WTC11 (cell line): ENCODE data around the gene CRYBA4. TPM values are rescaled to one million over a fixed set of nuclear protein-coding genes. Genes with fewer than 3 reads are reported as not detected.
A peak's percentile ranks its signal among the peaks of the same experiment; 100 is the strongest.

Experiments
- ATAC-seq: fragments of 200-7000 bp; cut with Tn5 transposase; 2 replicates; pipeline ENCODE4 v1.10.0; 2021; ENCODE audit warnings: mild to moderate bottlenecking, moderate library complexity
- CTCF ChIA-PET: fragments of 300-600 bp; sonication (Branson Sonifier 250); formaldehyde crosslinking; loops from one replicate; lab custom pipeline; 2021; ENCODE audit warnings: antibody characterized with exemption; lab: Charles Lee
- POLR2A ChIA-PET: fragments of 350-600 bp; sonication (Branson Sonifier 250); formaldehyde crosslinking; loops from one replicate; lab custom pipeline; 2021; ENCODE audit warnings: antibody characterized with exemption; lab: Charles Lee
- DNase-seq: peaks from one replicate; pipeline ENCODE4 v3.0.0; 2021; ENCODE audit warnings: low spot score
- H3K27ac Mint-ChIP-seq: 2 replicates; pipeline ENCODE4 v1.8.0; 2021; ENCODE audit warnings: mixed read lengths
- H3K27me3 Mint-ChIP-seq: 2 replicates; pipeline ENCODE4 v1.8.0; 2021; ENCODE audit warnings: low read depth, mild to moderate bottlenecking, moderate library complexity, mixed read lengths
- H3K36me3 Mint-ChIP-seq: 2 replicates; pipeline ENCODE4 v1.8.0; 2021; ENCODE audit warnings: mixed read lengths
- H3K4me1 Mint-ChIP-seq: 2 replicates; pipeline ENCODE4 v1.8.0; 2022; ENCODE audit warnings: mixed read lengths
- H3K4me3 Mint-ChIP-seq: 2 replicates; pipeline ENCODE4 v1.8.0; 2021; ENCODE audit warnings: mild to moderate bottlenecking, moderate library complexity, mixed read lengths
- H3K9me3 Mint-ChIP-seq: 2 replicates; pipeline ENCODE4 v1.8.0; 2021; ENCODE audit warnings: mixed read lengths
- ATF3 ChIP-seq: sonication (generic); formaldehyde crosslinking; conservative IDR thresholded peaks from 2 replicates; pipeline ENCODE4 v1.8.1; 2022; ENCODE audit warnings: mild to moderate bottlenecking, missing genetic modification reagents
- CBFB ChIP-seq: sonication (generic); formaldehyde crosslinking; IDR thresholded peaks from 2 replicates; pipeline ENCODE4 v1.8.1; 2022; ENCODE audit warnings: mild to moderate bottlenecking, low read depth, missing genetic modification reagents
- ESRRA ChIP-seq: sonication (generic); formaldehyde crosslinking; IDR thresholded peaks from 2 replicates; pipeline ENCODE4 v1.8.1; 2022; ENCODE audit warnings: mild to moderate bottlenecking, missing genetic modification reagents, borderline replicate concordance
- NFATC4 ChIP-seq: fragments of 250-450 bp; sonication (Bioruptor Pico); IDR thresholded peaks from 2 replicates; pipeline ENCODE4 v1.9.0; 2021; ENCODE audit warnings: mild to moderate bottlenecking
- NR3C1 ChIP-seq: sonication (generic); formaldehyde crosslinking; conservative IDR thresholded peaks from 2 replicates; pipeline ENCODE4 v1.8.1; 2023; ENCODE audit warnings: low read depth, mild to moderate bottlenecking, missing genetic modification reagents
- PRDM15 ChIP-seq: sonication (generic); formaldehyde crosslinking; IDR thresholded peaks from 2 replicates; pipeline ENCODE4 v1.8.0; 2022; ENCODE audit warnings: missing genetic modification reagents
- RELA ChIP-seq: sonication (generic); formaldehyde crosslinking; IDR thresholded peaks from 2 replicates; pipeline ENCODE4 v1.8.1; 2022; ENCODE audit warnings: missing genetic modification reagents, mild to moderate bottlenecking, borderline replicate concordance
- RORB ChIP-seq: fragments of 250-450 bp; sonication (Bioruptor Pico); IDR thresholded peaks from 2 replicates; pipeline ENCODE4 v1.9.0; 2021; ENCODE audit warnings: mild to moderate bottlenecking
- TP53 ChIP-seq: sonication (generic); formaldehyde crosslinking; IDR thresholded peaks from 2 replicates; pipeline ENCODE4 v1.8.1; 2023; ENCODE audit warnings: mild to moderate bottlenecking, missing genetic modification reagents
- ZNF232 ChIP-seq: sonication (generic); formaldehyde crosslinking; IDR thresholded peaks from 2 replicates; pipeline ENCODE4 v1.8.0; 2022; ENCODE audit warnings: mild to moderate bottlenecking, missing genetic modification reagents
- ZNF263 ChIP-seq: sonication (generic); formaldehyde crosslinking; IDR thresholded peaks from 2 replicates; pipeline ENCODE4 v1.8.1; 2022; ENCODE audit warnings: low read depth, mild to moderate bottlenecking, moderate library complexity, missing genetic modification reagents
- ZNF281 ChIP-seq: sonication (generic); formaldehyde crosslinking; IDR thresholded peaks from 2 replicates; pipeline ENCODE4 v1.8.0; 2023; ENCODE audit warnings: mild to moderate bottlenecking, missing genetic modification reagents
- ZNF317 ChIP-seq: sonication (generic); formaldehyde crosslinking; IDR thresholded peaks from 2 replicates; pipeline ENCODE4 v1.8.1; 2023; ENCODE audit warnings: low read depth, mild to moderate bottlenecking, moderate library complexity, missing genetic modification reagents, borderline replicate concordance
- total RNA-seq: library from RNA; stranded (reverse); gene quantifications from 3 replicates; pipeline ENCODE4 v1.2.3, GENCODE V29; 2021

The CRYBA4 gene
- total RNA-seq, 1 experiment from 2014 or later, result 0.81 TPM

GRCh38 chr22:26587991-26588613 lies 33.7 kb upstream of the CRYBA4 start (continued):
- TF ChIP-seq ZNF263 (no peak), ATF3 (CRISPR knock-in tag) (no peak), NFATC4 (CRISPR knock-in tag) (no peak), ZNF317 (CRISPR knock-in tag) (no peak)

- Mint-ChIP-seq H3K27ac (peak overlapping the region; percentile 19; the same call in 1 of the 2 replicates), H3K9me3 (peaks cover 6% of the 10 kb centered on the region; the same call in 1 of the 2 replicates), H3K27me3 (no peaks in the 10 kb centered on the region; the same call in 1 of the 2 replicates), H3K36me3 (peaks cover 17% of the 10 kb centered on the region), H3K4me3 (peak overlapping the region; percentile 85), H3K4me1 (peaks cover 53% of the 10 kb centered on the region)
- ATAC-seq (no peak), DNase-seq (no peak)
- CTCF ChIA-PET, result interaction anchor here (0.6 to 2.1 kb wide), 6 partner anchors 9 to 276 kb away, joined by 3 to 4 read pairs (median 3); no protein-coding TSS in a partner anchor
- POLR2A ChIA-PET, result interaction anchor here (0.9 to 1.9 kb wide), 5 partner anchors 9 to 105 kb away, joined by 3 to 4 read pairs (median 3); partner anchors contain the start of genes CRYBB1, HPS4 and SRRD
- no peak for TF ChIP-seq TP53 (CRISPR knock-in tag)
- TF ChIP-seq RORB (CRISPR knock-in tag), result no peak
- no peak for TF ChIP-seq ZNF232 (CRISPR knock-in tag)
- no peak for TF ChIP-seq RELA (CRISPR knock-in tag)
Measured at GRCh38 chr22:26588729-26589366, 32.9 kb upstream of the CRYBA4 start.

GRCh38 chr22:26589367-26589844 lies 32.4 kb upstream of the CRYBA4 start:
- TF ChIP-seq CBFB (no peak), PRDM15 (CRISPR knock-in tag) (peak; percentile 90; the same call in 1 of the 2 replicates), NR3C1 (CRISPR knock-in tag) (peak; percentile 78; the same call in 1 of the 2 replicates), ESRRA (CRISPR knock-in tag) (no peak), ZNF281 (CRISPR knock-in tag) (no peak)
- CTCF ChIA-PET, result interaction anchor here (0.6 to 2.1 kb wide), 7 partner anchors 9 to 84 kb away, joined by 3 to 4 read pairs (median 3); no protein-coding TSS in a partner anchor
- Mint-ChIP-seq H3K9me3 (peaks cover 6% of the 10 kb centered on the region; the same call in 1 of the 2 replicates), H3K4me3 (peak overlapping the region; percentile 85), H3K27me3 (no peaks in the 10 kb centered on the region; the same call in 1 of the 2 replicates), H3K27ac (peak overlapping the region; percentile 19; the same call in 1 of the 2 replicates), H3K36me3 (peaks cover 15% of the 10 kb centered on the region), H3K4me1 (peaks cover 51% of the 10 kb centered on the region)
- ATAC-seq (peak; percentile 46), DNase-seq (peak; percentile 53)
- POLR2A ChIA-PET, result interaction anchor here (0.9 to 1.9 kb wide), 5 partner anchors 10 to 106 kb away, joined by 3 to 4 read pairs (median 3); partner anchors contain the start of genes CRYBB1, HPS4 and SRRD
